Measurements from ENCODE around the gene ZNF621. TPM values are rescaled to one million over a fixed set of nuclear protein-coding genes. Genes with fewer than 3 reads are reported as not detected.

Gene ZNF621
- polyA plus RNA-seq, 5 donors, result 22.4 to 36.8 (median 33.7) TPM

Other genes starting within 250 kb of the ZNF621 start
- gene EIF1B, start 215.3 kb upstream of the ZNF621 start, polyA plus RNA-seq (ENCODE audit: insufficient read depth in 1 of 5, insufficient read length in 5 of 5, low replicate concordance in 1 of 5), result 100 to 1,000 TPM in 4 of 5 donors, 10 to 100 TPM in 1; 97.0 to 112 (median 104) TPM
- 10 to 100 TPM in 2 of 5 donors, 1 to 10 TPM in 3; 8.3 to 11.3 (median 9.4) TPM for gene ENTPD3, start 137.8 kb upstream of the ZNF621 start, polyA plus RNA-seq (ENCODE audit: insufficient read depth in 1 of 5, insufficient read length in 5 of 5, low replicate concordance in 1 of 5)
- 1,000 to 10,000 TPM; 1,709 to 2,211 (median 1,799) TPM for gene RPL14, start 67.6 kb upstream of the ZNF621 start, polyA plus RNA-seq (ENCODE audit: insufficient read depth in 1 of 5, insufficient read length in 5 of 5, low replicate concordance in 1 of 5)
- gene ZNF619, start 47.8 kb upstream of the ZNF621 start, polyA plus RNA-seq (ENCODE audit: insufficient read depth in 1 of 5, insufficient read length in 5 of 5, low replicate concordance in 1 of 5), result 1 to 10 TPM; 5.4 to 8.1 (median 7.1) TPM
- 1 to 10 TPM; 5.9 to 9.7 (median 9.4) TPM for gene ZNF620, start 18.9 kb upstream of the ZNF621 start, polyA plus RNA-seq (ENCODE audit: insufficient read depth in 1 of 5, insufficient read length in 5 of 5, low replicate concordance in 1 of 5)

Data from right lung (tissue), 5 donors.